Kidney capillary endothelial cell (primary cell): Measurements from ENCODE around the gene HIVEP1.

ENCODE experiments used
- DNase-seq: peaks from one replicate; pipeline ENCODE4 v3.0.0-alpha.2; 2018; ENCODE audit warnings: low spot score

Gene HIVEP1

GRCh38 chr6:12189150-12189549 lies 177.0 kb downstream of the HIVEP1 start:
- no peak for DNase-seq

- DNase-seq = no peak
Measured at GRCh38 chr6:12189661-12190060, 177.5 kb downstream of the HIVEP1 start.

GRCh38 chr6:12190252-12190651 lies 178.1 kb downstream of the HIVEP1 start:
- no peak for DNase-seq

- no peak for DNase-seq
Measured at GRCh38 chr6:12196326-12196936, 184.3 kb downstream of the HIVEP1 start.

- DNase-seq = no peak
Measured at GRCh38 chr6:12198851-12199250, 186.7 kb downstream of the HIVEP1 start.

- DNase-seq = no peak
Measured at GRCh38 chr6:12200015-12200564, 188.0 kb downstream of the HIVEP1 start.

GRCh38 chr6:12200761-12201160 lies 188.6 kb downstream of the HIVEP1 start:
- DNase-seq = no peak

GRCh38 chr6:12203001-12203400 lies 190.9 kb downstream of the HIVEP1 start:
- no peak for DNase-seq

- peak; percentile 21 for DNase-seq
Measured at GRCh38 chr6:12208190-12208589, 196.1 kb downstream of the HIVEP1 start.

GRCh38 chr6:12208673-12209072 lies 196.6 kb downstream of the HIVEP1 start:
- no peak for DNase-seq
